ENCODE measurements around the gene LIG3. TPM values are rescaled to one million over a fixed set of nuclear protein-coding genes. Genes with fewer than 3 reads are reported as not detected.

LIG3 gene
- total RNA-seq, 1 experiment from 2014 or later: 56.4 TPM

GRCh38 chr17:35051183-35051578 lies 70.9 kb downstream of the LIG3 start:
- Histone ChIP-seq H3K27ac (ENCODE audit: low read length) (no peak overlapping the region), H3K4me1 (ENCODE audit: control insufficient read depth, insufficient read depth, low read length) (peaks cover 12% of the 10 kb centered on the region), H3K4me3 (ENCODE audit: low read depth in 2 of 2, low read length in 2 of 2) (no peak overlapping the region), H3K36me3 (ENCODE audit: control insufficient read depth, insufficient read depth, low read length) (no peaks in the 10 kb centered on the region), H3K27me3 (ENCODE audit: control insufficient read depth, insufficient read depth, low read length) (no peaks in the 10 kb centered on the region), H3K9me3 (ENCODE audit: control insufficient read depth, insufficient read depth, low read depth, low read length) (no peaks in the 10 kb centered on the region)
- in situ Hi-C loops (cut with HindIII; ENCODE audit: low pct_unique_long_range_greater_than_20kb, low sequenced_read_pairs) (no loop called here), intact Hi-C loops (cut with micrococcal nuclease; ENCODE audit: unreplicated experiment) (no loop called here)
- no TSS peak for BruUV-seq (replicated peaks)
- DNase-seq (ENCODE audit: low read depth, low spot score): no peak
- TF ChIP-seq, protein P1, sequence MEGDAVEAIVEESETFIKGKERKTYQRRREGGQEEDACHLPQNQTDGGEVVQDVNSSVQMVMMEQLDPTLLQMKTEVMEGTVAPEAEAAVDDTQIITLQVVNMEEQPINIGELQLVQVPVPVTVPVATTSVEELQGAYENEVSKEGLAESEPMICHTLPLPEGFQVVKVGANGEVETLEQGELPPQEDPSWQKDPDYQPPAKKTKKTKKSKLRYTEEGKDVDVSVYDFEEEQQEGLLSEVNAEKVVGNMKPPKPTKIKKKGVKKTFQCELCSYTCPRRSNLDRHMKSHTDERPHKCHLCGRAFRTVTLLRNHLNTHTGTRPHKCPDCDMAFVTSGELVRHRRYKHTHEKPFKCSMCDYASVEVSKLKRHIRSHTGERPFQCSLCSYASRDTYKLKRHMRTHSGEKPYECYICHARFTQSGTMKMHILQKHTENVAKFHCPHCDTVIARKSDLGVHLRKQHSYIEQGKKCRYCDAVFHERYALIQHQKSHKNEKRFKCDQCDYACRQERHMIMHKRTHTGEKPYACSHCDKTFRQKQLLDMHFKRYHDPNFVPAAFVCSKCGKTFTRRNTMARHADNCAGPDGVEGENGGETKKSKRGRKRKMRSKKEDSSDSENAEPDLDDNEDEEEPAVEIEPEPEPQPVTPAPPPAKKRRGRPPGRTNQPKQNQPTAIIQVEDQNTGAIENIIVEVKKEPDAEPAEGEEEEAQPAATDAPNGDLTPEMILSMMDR (IDR thresholded peaks at IDR 0.05): no peak
- TF ChIP-seq, protein P2, sequence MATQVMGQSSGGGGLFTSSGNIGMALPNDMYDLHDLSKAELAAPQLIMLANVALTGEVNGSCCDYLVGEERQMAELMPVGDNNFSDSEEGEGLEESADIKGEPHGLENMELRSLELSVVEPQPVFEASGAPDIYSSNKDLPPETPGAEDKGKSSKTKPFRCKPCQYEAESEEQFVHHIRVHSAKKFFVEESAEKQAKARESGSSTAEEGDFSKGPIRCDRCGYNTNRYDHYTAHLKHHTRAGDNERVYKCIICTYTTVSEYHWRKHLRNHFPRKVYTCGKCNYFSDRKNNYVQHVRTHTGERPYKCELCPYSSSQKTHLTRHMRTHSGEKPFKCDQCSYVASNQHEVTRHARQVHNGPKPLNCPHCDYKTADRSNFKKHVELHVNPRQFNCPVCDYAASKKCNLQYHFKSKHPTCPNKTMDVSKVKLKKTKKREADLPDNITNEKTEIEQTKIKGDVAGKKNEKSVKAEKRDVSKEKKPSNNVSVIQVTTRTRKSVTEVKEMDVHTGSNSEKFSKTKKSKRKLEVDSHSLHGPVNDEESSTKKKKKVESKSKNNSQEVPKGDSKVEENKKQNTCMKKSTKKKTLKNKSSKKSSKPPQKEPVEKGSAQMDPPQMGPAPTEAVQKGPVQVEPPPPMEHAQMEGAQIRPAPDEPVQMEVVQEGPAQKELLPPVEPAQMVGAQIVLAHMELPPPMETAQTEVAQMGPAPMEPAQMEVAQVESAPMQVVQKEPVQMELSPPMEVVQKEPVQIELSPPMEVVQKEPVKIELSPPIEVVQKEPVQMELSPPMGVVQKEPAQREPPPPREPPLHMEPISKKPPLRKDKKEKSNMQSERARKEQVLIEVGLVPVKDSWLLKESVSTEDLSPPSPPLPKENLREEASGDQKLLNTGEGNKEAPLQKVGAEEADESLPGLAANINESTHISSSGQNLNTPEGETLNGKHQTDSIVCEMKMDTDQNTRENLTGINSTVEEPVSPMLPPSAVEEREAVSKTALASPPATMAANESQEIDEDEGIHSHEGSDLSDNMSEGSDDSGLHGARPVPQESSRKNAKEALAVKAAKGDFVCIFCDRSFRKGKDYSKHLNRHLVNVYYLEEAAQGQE (IDR thresholded peaks at IDR 0.05; ENCODE audit: insufficient read depth in 1 of 2, low read depth in 2 of 2, low read length in 1 of 2): no peak
- no peak for TF ChIP-seq SIN3A (IDR thresholded peaks at IDR 0.05; ENCODE audit: borderline replicate concordance, insufficient read depth, low read depth, low read length)
- no peak for TF ChIP-seq TCF7L2 (IDR thresholded peaks at IDR 0.05; ENCODE audit: low read depth, low read length)
- TF ChIP-seq POLR2AphosphoS5 (IDR thresholded peaks at IDR 0.05; ENCODE audit: low read depth, low read length): no peak
- ATAC-seq: no peak; the same call in 1 of the 2 replicates
- ChIA-PET CTCF (no interaction called here), POLR2A (no interaction called here)

DNA sequence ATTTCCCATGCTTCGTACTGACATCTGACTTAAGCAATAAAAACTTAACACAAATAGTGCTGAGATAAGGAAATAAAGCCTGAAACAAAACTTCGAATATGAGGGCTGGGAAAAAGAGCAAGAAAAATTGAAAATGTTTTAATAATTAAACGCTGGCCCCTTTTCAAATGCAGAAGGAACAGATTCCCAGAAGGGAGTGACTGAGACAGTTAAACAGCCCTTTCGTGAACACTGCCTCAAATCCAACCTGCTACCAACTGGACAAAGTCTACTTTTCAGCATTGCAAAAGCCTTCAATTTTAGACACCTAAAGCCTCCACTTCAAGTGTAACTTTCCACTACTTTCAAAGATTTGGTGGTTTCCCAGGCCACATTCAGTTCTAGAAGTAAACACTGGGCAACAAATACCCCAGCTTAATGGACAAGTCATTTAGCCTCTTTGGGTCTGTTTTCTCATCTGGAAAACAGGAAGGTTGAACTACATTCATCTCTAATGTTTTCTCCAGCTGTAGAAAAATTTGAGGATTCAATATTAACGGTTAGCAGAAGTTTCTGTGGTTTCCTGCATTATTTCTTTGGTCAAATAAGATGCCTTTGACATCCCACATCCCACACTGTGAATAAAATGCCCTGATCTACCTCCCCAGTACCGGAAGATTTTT lies 71.4 kb downstream of the LIG3 start:
- H3K27ac ChIP-seq (ENCODE audit: low read length): peak overlapping the region; percentile 3; the same call in 1 of the 2 replicates
- in situ Hi-C loops (cut with HindIII; ENCODE audit: low pct_unique_long_range_greater_than_20kb, low sequenced_read_pairs): no loop called here
- TF ChIP-seq TCF7L2 (IDR thresholded peaks at IDR 0.05; ENCODE audit: low read depth, low read length) (no peak), POLR2AphosphoS5 (IDR thresholded peaks at IDR 0.05; ENCODE audit: low read depth, low read length) (no peak), SIN3A (IDR thresholded peaks at IDR 0.05; ENCODE audit: borderline replicate concordance, insufficient read depth, low read depth, low read length) (no peak)
- TF ChIP-seq, protein P2 (IDR thresholded peaks at IDR 0.05; ENCODE audit: insufficient read depth in 1 of 2, low read depth in 2 of 2, low read length in 1 of 2): no peak
- TF ChIP-seq, protein P1 (IDR thresholded peaks at IDR 0.05): no peak
- no peaks in the 10 kb centered on the region for H3K36me3 ChIP-seq (ENCODE audit: control insufficient read depth, insufficient read depth, low read length)
- no peaks in the 10 kb centered on the region for H3K9me3 ChIP-seq (ENCODE audit: control insufficient read depth, insufficient read depth, low read depth, low read length)
- POLR2A ChIA-PET: no interaction called here
- peaks cover 12% of the 10 kb centered on the region for H3K4me1 ChIP-seq (ENCODE audit: control insufficient read depth, insufficient read depth, low read length)
- DNase-seq (ENCODE audit: low read depth, low spot score): no peak
- peak; percentile 19; the same call in 1 of the 2 replicates for ATAC-seq
- CTCF ChIA-PET: no interaction called here
- no peak overlapping the region for H3K4me3 ChIP-seq (ENCODE audit: low read depth in 2 of 2, low read length in 2 of 2)
- intact Hi-C loops (cut with micrococcal nuclease; ENCODE audit: unreplicated experiment): no loop called here
- H3K27me3 ChIP-seq (ENCODE audit: control insufficient read depth, insufficient read depth, low read length): no peaks in the 10 kb centered on the region
- TSS peak; percentile 26 for BruUV-seq (replicated peaks)

All from Panc1 (cell line).